Esophagus mucosa (tissue), 1 donor: ENCODE data around the gene SPATA32. TPM values are rescaled to one million over a fixed set of nuclear protein-coding genes. Genes with fewer than 3 reads are reported as not detected.

ENCODE experiments used
- ATAC-seq: fragments of 200-7000 bp; cut with Tn5 transposase; one replicate; pipeline ENCODE4 v1.9.1; 2020
- total RNA-seq: library from RNA; stranded (reverse); gene quantifications from one replicate; pipeline ENCODE4 v1.2.4, GENCODE V29; 2023
- donor health status: DM: yes; HTN: yes; CAD: no.

Gene SPATA32
- total RNA-seq, 1 donor from 2014 or later: 0.24 TPM

- ATAC-seq: no peak
Measured at GRCh38 chr17:45246338-45246737, 15.6 kb downstream of the SPATA32 start.

GRCh38 chr17:45244725-45245656 lies 16.9 kb downstream of the SPATA32 start:
- ATAC-seq: no peak

GRCh38 chr17:45243750-45244149 lies 18.1 kb downstream of the SPATA32 start:
- ATAC-seq: no peak

GRCh38 chr17:45242029-45242414 lies 19.9 kb downstream of the SPATA32 start:
- ATAC-seq: no peak

- ATAC-seq: peak; percentile 10
Measured at GRCh38 chr17:45241328-45242028, 20.4 kb downstream of the SPATA32 start.

- peak; percentile 13 for ATAC-seq
Measured at GRCh38 chr17:45240905-45241327, 21.0 kb downstream of the SPATA32 start.

- ATAC-seq: no peak
Measured at GRCh38 chr17:45238155-45238774, 23.6 kb downstream of the SPATA32 start.

- ATAC-seq: no peak
Measured at GRCh38 chr17:45237686-45238085, 24.2 kb downstream of the SPATA32 start.

- no peak for ATAC-seq
Measured at GRCh38 chr17:45236282-45236606, 25.6 kb downstream of the SPATA32 start.

- peak; percentile 25 for ATAC-seq
Measured at GRCh38 chr17:45235416-45236281, 26.2 kb downstream of the SPATA32 start.

GRCh38 chr17:45234641-45235415 lies 27.1 kb downstream of the SPATA32 start:
- ATAC-seq: no peak

GRCh38 chr17:45233423-45233924 lies 28.4 kb downstream of the SPATA32 start:
- no peak for ATAC-seq

GRCh38 chr17:45232514-45233422 lies 29.1 kb downstream of the SPATA32 start:
- ATAC-seq: no peak

GRCh38 chr17:45231481-45232116 lies 30.3 kb downstream of the SPATA32 start:
- no peak for ATAC-seq

GRCh38 chr17:45230787-45231480 lies 31.0 kb downstream of the SPATA32 start:
- ATAC-seq: peak; percentile 45

- ATAC-seq: no peak
Measured at GRCh38 chr17:45230410-45230786, 31.5 kb downstream of the SPATA32 start.

- no peak for ATAC-seq
Measured at GRCh38 chr17:45229681-45230409, 32.0 kb downstream of the SPATA32 start.
